Measurements from ENCODE around the gene GRIK5.

GRIK5 gene

DNA sequence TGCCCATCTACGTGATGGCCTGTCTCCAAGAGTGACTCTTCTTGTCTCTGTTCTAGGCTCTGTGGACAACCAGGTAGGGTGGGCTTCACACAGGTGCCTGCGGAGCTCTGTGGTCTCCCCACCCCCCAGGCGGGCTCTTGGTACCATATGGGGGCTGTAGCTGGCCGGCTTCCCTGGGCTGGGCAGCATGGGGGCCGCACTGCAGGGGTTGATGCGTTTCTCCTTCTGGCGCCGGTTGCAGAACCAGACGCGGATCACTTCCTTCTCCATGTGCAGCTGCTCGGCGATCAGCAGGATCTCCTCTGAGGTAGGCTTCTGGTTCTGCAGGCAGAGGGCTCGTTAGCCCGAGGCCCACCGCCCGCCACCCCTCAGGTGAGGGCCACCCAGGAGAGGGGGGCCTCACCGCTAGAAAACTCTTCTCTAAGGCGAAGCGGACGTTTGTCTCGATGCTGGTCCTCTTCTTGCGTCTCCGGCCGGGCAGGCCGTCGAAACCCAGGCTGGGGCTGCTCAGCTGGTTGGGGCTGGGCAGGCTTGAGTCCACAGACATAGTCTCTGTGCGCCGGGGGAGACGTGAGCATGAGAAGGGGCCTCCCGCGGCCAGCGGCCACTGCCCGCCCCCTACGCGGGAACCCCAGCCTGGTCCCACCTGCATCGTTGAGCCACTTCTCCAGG is 25.3 kb upstream of the GRIK5 start:
- DNase-seq, result no peak

- no peak for DNase-seq
Measured at GRCh38 chr19:42093926-42094325, 23.9 kb upstream of the GRIK5 start.

DNA sequence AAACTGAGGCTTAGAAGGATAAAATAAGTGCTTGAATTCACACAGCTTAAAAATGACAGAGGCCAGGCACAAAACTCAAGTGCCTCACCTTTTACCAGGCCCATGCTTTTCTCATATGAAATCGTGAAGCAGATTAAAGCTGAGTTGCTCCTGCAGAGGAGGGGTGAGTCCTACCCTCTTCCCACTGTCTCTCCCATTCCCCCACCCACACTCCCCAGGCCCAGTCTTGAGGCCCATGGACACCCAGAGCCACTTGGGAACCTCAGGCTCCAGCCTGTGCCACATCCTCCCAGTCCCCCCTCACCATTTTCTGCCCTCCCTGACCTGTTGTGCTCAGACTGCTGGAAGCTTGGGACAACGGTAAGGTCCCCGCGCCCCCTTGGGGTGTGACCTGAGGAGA is 23.5 kb upstream of the GRIK5 start:
- no peak for DNase-seq

DNA sequence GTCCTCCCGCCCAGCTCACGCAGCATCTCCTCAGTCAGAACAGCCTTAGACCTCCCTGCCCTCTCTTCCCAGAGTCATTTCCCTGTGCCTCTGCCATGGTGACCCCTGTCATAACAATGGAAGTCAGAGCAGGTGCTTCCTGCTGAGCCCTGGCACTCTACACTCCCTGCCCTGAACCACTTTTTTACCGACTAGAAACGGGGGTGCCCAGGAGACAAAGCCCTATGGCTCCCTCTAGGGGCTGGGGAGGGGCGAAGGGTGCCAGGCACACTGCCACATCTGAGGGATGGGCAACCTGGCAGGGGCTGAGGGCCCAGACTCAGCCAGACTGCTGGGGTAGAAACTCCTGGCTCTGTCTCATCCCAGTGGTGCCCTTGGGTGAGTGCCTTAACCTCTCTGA is 22.3 kb upstream of the GRIK5 start:
- DNase-seq, result peak; percentile 52

DNA sequence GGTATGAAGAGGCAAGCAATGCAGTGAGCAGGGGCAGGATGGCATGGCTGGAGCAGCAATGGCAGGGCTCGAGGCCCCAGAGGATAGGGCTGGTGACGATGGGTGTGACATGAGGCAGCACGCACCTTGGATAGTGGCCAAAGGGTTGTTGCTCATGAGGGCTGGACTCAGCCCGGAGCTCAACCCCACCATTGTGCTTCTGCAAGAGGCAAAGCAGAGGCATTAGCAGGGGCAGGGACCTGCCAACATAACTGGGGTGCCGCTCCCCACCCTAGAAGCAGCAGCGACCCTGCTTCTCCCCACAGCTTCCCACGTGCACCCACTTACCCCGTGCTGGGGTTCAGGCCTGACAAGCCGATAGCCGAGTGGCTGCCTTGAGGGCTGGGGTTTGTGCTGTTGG is 21.7 kb upstream of the GRIK5 start:
- no peak for DNase-seq

GRCh38 chr19:42091300-42091699 is 21.3 kb upstream of the GRIK5 start:
- no peak for DNase-seq

GRCh38 chr19:42090672-42091071 is 20.7 kb upstream of the GRIK5 start:
- no peak for DNase-seq

- DNase-seq, result no peak
Measured at GRCh38 chr19:42089772-42090171, 19.8 kb upstream of the GRIK5 start.

DNA sequence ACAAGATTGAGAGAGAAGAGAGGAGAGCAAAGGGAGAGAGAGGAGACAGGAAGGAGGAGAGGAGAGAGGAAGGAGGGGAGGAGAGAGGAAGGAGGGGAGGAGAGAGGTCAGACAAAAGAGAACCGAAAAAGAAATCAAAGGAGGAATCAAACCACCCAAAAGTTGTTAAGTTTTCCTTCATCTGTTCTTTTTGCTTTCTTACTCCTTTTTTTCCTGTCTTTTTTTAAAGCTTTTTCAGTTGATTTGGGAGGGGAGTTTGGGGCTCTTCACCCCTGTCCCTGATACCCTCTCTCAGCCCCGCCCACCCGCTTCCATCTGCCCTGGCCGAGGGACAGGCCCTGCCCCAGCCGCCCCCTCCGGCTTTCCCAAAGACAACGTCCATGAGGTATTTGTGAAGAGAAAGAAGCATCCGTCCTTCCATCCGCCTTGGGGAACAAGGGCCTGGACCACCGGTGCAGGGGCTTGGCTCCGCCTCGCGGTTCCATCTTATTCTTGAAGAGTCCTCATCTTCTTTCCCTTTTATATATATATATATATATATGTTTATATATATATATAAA is 19.3 kb upstream of the GRIK5 start:
- DNase-seq, result no peak

DNA sequence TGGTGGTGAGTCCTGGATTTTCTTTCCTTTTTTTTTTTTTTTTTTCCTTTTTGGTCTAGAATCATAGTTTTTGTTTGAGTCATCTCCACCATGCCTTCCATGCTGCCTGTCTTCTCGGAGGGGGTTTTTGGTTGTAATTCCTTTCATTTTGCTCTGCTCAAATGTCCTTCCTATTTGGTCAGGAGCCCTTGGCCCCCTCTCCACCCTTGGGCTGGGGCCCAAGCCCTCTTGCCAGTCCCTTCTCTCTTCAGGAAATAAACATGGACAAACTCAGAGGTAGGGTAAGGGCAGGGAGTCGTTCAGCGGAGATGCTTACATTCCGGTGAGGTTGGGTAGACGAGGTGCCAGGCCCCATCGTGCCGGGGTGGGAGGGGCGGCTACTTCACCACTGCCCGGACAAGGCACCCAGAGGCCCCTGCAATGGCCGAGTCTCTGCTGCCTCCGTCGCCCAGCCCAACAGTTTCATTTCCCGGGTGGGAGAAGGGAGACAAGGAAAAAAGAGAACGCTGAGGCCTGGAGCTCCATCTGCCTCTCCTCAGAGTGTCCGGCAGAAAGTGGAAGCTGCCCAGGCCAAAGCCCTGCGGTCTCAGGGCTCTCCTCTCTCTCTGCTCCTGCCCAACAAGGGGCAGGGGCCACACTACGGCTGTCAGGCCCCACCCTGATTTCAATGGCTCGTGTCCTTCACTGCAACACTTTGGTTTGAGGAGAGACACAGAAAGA is 18.6 kb upstream of the GRIK5 start:
- DNase-seq, result no peak

- no peak for DNase-seq
Measured at GRCh38 chr19:42086770-42087550, 17.0 kb upstream of the GRIK5 start.

- no peak for DNase-seq
Measured at GRCh38 chr19:42086188-42086736, 16.3 kb upstream of the GRIK5 start.

DNA sequence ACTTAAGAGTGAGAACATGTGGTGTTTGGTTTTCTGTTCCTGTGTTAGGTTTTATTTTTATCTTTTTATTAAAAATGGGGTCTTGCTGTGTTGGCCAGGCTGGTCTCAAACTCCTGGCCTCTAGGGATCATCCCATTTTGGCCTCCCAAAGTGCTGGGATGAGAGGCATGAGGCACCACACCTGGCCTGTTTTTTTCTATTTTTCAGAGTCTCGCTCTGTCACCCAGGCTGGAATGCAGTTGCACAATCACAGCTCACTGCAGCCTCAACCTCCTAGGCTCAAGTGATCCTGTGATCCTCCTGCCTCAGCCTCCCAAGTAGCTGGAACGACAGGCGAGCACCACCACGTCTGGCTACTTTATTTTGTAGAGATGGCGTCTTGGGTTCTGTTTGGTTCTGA is 13.5 kb upstream of the GRIK5 start:
- DNase-seq, result no peak

DNA sequence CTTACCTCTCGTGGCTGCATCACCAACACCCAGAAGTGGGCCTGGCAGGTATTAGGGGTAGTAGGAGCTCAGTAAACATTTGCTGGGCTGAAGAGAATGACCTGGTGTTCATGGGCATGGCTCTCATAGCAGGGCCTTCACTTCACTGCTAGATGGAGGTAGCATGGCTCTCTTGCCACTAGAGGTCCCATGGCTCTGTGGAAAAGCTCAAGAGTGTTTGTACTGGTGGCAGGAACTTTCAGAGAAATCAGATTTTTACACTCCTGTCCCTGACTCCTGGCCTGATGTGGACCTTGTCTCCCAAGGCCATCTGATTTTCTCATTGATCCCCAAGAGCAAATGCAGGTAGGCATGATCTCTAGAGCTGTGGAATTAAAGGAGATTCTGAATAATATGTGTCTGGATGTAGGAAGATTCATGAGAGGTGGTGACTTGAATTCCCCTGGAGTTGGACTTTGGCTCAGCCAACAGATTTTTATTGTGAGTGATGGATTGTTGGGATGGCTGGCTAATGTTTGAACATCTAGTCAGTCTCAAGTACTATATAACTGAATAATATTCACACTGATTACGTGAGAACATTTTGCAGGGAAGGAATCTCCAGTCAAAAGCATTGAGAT is 11.7 kb upstream of the GRIK5 start:
- peak; percentile 26 for DNase-seq

DNA sequence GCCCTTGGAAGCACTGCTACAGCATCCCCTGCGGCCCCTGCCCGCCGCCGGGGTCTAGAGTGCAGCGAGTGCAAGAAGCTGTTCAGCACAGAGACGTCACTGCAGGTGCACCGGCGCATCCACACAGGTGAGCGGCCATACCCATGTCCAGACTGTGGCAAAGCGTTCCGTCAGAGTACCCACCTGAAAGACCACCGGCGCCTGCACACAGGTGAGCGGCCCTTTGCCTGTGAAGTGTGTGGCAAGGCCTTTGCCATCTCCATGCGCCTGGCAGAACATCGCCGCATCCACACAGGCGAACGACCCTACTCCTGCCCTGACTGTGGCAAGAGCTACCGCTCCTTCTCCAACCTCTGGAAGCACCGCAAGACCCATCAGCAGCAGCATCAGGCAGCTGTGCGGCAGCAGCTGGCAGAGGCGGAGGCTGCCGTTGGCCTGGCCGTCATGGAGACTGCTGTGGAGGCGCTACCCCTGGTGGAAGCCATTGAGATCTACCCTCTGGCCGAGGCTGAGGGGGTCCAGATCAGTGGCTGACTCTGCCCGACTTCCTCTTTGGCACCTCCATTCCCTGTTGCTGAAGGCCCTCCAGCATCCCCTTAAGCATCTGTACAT is 10.9 kb upstream of the GRIK5 start:
- DNase-seq, result no peak

DNA sequence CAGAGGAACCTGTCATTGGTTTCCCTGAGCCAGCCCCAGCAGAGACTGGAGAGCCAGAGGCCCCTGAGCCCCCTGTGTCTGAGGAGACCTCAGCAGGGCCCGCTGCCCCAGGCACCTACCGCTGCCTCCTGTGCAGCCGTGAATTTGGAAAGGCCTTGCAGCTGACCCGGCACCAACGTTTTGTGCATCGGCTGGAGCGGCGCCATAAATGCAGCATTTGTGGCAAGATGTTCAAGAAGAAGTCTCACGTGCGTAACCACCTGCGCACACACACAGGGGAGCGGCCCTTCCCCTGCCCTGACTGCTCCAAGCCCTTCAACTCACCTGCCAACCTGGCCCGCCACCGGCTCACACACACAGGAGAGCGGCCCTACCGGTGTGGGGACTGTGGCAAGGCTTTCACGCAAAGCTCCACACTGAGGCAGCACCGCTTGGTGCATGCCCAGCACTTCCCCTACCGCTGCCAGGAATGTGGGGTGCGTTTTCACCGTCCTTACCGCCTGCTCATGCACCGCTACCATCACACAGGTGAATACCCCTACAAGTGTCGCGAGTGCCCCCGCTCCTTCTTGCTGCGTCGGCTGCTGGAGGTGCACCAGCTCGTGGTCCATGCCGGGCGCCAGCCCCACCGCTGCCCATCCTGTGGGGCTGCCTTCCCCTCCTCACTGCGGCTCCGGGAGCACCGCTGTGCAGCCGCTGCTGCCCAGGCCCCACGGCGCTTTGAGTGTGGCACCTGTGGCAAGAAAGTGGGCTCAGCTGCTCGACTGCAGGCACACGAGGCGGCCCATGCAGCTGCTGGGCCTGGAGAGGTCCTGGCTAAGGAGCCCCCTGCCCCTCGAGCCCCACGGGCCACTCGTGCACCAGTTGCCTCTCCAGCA is 10.1 kb upstream of the GRIK5 start:
- no peak for DNase-seq

- DNase-seq, result no peak
Measured at GRCh38 chr19:42079276-42079669, 9.3 kb upstream of the GRIK5 start.

DNA sequence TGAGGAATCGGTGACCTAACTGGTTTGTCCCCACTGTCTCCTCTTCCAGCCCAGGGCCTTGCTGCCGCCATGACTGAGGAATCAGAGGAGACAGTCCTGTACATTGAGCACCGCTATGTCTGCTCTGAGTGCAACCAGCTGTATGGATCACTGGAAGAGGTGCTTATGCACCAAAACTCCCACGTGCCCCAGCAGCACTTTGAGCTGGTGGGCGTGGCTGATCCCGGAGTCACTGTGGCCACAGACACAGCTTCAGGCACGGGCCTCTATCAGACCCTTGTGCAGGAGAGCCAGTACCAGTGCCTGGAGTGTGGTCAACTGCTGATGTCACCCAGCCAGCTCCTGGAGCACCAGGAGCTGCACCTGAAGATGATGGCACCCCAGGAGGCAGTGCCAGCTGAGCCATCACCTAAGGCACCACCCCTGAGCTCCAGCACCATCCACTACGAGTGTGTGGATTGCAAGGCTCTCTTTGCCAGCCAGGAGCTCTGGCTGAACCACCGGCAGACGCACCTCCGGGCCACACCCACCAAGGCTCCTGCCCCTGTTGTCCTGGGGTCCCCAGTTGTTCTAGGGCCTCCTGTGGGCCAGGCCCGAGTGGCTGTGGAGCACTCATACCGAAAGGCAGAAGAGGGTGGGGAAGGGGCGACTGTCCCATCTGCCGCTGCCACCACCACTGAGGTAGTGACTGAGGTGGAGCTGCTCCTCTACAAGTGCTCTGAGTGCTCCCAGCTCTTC is 8.7 kb upstream of the GRIK5 start:
- no peak for DNase-seq

GRCh38 chr19:42078058-42078457 is 8.1 kb upstream of the GRIK5 start:
- no peak for DNase-seq

DNA sequence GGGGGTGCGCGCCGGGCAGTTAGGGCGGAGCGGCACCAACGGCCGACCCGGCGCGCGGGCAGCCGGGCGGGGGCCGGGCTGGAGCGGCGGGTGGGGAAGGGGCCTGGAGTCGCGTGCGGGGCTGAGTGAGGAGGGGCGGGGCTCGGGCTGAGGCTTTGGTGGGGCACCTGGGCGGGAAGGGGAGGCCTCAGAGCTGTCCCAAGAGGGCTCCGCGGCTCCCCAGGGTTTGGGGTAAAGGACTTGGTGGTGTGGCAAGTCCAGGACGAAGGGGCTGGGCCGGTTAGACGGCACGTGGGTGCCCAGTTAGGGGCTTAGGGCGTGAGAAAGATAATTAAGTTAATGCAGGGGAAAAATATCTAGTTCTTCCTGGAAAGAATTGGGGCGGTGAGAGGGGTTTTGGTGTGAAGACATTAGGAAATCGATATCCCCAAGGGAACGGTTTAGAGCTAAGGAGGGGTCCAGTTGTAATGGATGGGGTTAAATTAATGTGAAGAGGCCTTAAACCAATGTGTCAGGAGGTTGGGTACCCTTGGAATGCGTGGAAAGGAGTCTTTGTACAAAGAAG is 6.5 kb upstream of the GRIK5 start:
- DNase-seq, result peak; percentile 52
